Left renal pelvis (tissue), 4 donors: ENCODE data around the gene CALML3. TPM values are rescaled to one million over a fixed set of nuclear protein-coding genes. Genes with fewer than 3 reads are reported as not detected.

Experiments
- polyA plus RNA-seq, 4 donors: library from polyadenylated mRNA; unstranded; fragments of 120-200 nt; gene quantifications; one replicate each; pipeline ENCODE4 v1.2.1, GENCODE V29; 2013; ENCODE audit not compliant: insufficient read length in 4 of 4

The CALML3 gene
- polyA plus RNA-seq, 4 donors = 0.11 TPM; not detected in 3

Other genes starting within 250 kb of the CALML3 start
- gene UCN3, start 160.0 kb upstream of the CALML3 start, polyA plus RNA-seq = 1 to 10 TPM in 3 of 4 donors, under 1 TPM in 1; 0.40 to 2.8 (median 1.8) TPM
- gene TUBAL3, start 120.1 kb upstream of the CALML3 start, polyA plus RNA-seq = under 1 TPM in 2 of 4 donors, not detected in 2; 0.23 to 0.24 TPM
- 100 to 1,000 TPM in 3 of 4 donors, 10 to 100 TPM in 1; 39.6 to 148 (median 133) TPM for gene NET1, start 112.4 kb upstream of the CALML3 start, polyA plus RNA-seq
- not detected for gene CALML5, start 25.4 kb upstream of the CALML3 start, polyA plus RNA-seq
- 10 to 100 TPM; 11.8 to 25.6 (median 20.7) TPM for gene ASB13, start 141.6 kb downstream of the CALML3 start, polyA plus RNA-seq
- 10 to 100 TPM; 35.4 to 41.2 (median 39.4) TPM for gene TASOR2, start 159.9 kb downstream of the CALML3 start, polyA plus RNA-seq